ENCODE data around the gene RNF222.

- TF ChIP-seq CTCF (IDR thresholded peaks at IDR 0.05): peak; percentile 49 to 71 (median 57)
- TF ChIP-seq POLR2A (IDR thresholded peaks at IDR 0.05): peak in 1 of 2 donors; percentile 69
These were observed 21.2 kb downstream of the RNF222 start, which contains the start of gene KRABD2 for GRCh38 chr17:8376271-8377067.

All from uterus (tissue), 2 donors.